ENCODE results near the gene TCF15. TPM values are rescaled to one million over a fixed set of nuclear protein-coding genes. Genes with fewer than 3 reads are reported as not detected.

Gene TCF15
- total RNA-seq, 4 donors from 2014 or later, result 3.0 to 6.6 (median 4.5) TPM; not detected in 1

GRCh38 chr20:611843-612185 is 1.7 kb upstream of the TCF15 start:
- H3K9me3 ChIP-seq, result no peaks in the 10 kb centered on the region

GRCh38 chr20:611047-611842 is 1.1 kb upstream of the TCF15 start:
- peaks cover 84% of the 10 kb centered on the region for H3K27me3 ChIP-seq
- H3K4me3 ChIP-seq, result peak overlapping the region in 1 of 2 donors; percentile 12
- no peak overlapping the region for H3K27ac ChIP-seq
- no peaks in the 10 kb centered on the region for H3K9me3 ChIP-seq
- H3K4me1 ChIP-seq, result peaks cover 0 to 23% (median 0%) of the 10 kb centered on the region in 3 donors
- 34 to 41% methylated on average over 7 to 9 of the region's 24 CpGs for WGBS, 2 donors (ENCODE audit: low coverage in 1 of 2)
- H3K36me3 ChIP-seq, result no peaks in the 10 kb centered on the region
- no peak for ATAC-seq
- TF ChIP-seq, protein P1, sequence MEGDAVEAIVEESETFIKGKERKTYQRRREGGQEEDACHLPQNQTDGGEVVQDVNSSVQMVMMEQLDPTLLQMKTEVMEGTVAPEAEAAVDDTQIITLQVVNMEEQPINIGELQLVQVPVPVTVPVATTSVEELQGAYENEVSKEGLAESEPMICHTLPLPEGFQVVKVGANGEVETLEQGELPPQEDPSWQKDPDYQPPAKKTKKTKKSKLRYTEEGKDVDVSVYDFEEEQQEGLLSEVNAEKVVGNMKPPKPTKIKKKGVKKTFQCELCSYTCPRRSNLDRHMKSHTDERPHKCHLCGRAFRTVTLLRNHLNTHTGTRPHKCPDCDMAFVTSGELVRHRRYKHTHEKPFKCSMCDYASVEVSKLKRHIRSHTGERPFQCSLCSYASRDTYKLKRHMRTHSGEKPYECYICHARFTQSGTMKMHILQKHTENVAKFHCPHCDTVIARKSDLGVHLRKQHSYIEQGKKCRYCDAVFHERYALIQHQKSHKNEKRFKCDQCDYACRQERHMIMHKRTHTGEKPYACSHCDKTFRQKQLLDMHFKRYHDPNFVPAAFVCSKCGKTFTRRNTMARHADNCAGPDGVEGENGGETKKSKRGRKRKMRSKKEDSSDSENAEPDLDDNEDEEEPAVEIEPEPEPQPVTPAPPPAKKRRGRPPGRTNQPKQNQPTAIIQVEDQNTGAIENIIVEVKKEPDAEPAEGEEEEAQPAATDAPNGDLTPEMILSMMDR (IDR thresholded peaks at IDR 0.05), result no peak
- TF ChIP-seq POLR2A (IDR thresholded peaks at IDR 0.05), result no peak
- TF ChIP-seq EP300 (IDR thresholded peaks at IDR 0.05), result no peak
- no peak for TF ChIP-seq POLR2AphosphoS5 (IDR thresholded peaks at IDR 0.05)

More at GRCh38 chr20:611843-612185, 1.7 kb upstream of the TCF15 start:
- H3K4me1 ChIP-seq, result peaks cover 0 to 23% (median 0%) of the 10 kb centered on the region in 3 donors
- no peaks in the 10 kb centered on the region for H3K36me3 ChIP-seq
- TF ChIP-seq, protein P1 (IDR thresholded peaks at IDR 0.05), result no peak
- no peak for TF ChIP-seq POLR2AphosphoS5 (IDR thresholded peaks at IDR 0.05)
- TF ChIP-seq POLR2A (IDR thresholded peaks at IDR 0.05), result no peak
- no peak for TF ChIP-seq EP300 (IDR thresholded peaks at IDR 0.05)
- peaks cover 90% of the 10 kb centered on the region for H3K27me3 ChIP-seq
- WGBS, 2 donors (ENCODE audit: low coverage in 1 of 2), result 0% methylated on average over 5 of the region's 8 CpGs; no CpG with 5 or more reads in 1 of the 2 donors
- peak overlapping the region in 1 of 2 donors; percentile 12 for H3K4me3 ChIP-seq
- no peak overlapping the region for H3K27ac ChIP-seq
- ATAC-seq, result no peak

DNA sequence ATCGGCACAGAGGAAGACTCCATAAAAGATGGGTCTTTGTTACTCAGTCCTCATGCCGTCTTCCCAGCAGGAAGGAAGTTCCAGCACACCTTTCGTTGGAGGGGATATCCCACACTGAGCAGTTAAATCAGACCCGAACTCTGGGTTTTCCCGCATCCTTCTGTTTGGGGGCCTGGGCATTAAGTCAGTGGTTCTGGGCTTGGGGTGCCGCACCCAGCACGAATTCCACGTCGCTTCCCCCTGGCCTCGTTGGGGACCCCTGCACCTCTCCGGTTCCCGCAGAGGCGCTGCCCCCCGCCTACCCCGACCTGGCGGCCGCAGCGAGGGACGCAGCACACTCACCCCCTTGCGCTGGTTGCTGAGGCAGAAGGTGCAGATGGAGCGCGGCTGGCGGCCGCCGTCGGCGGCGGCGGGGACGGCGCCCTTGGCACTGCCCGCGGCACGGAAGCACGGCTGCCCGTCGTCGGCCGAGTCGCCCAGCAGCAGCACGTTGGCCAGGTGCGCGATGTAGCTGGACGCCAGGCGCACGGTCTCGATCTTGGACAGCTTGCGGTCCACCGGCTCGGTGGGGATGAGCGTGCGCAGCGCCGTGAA is 641 bp downstream of the TCF15 start:
- Histone ChIP-seq H3K27ac (peak overlapping the region in 3 of 4 donors; percentile 4 to 63 (median 27)), H3K9me3 (no peaks in the 10 kb centered on the region), H3K4me3 (peak overlapping the region in 1 of 2 donors; percentile 47), H3K36me3 (no peaks in the 10 kb centered on the region), H3K4me1 (peaks cover 0 to 23% (median 0%) of the 10 kb centered on the region in 3 donors), H3K27me3 (peaks cover 81% of the 10 kb centered on the region)
- ATAC-seq, result no peak
- WGBS, 2 donors (ENCODE audit: low coverage in 1 of 2), result 41 to 48% methylated on average over 3 to 5 of the region's 54 CpGs
- TF ChIP-seq, protein P1 (IDR thresholded peaks at IDR 0.05), result no peak
- no peak for TF ChIP-seq POLR2A (IDR thresholded peaks at IDR 0.05)
- no peak for TF ChIP-seq POLR2AphosphoS5 (IDR thresholded peaks at IDR 0.05)
- no peak for TF ChIP-seq EP300 (IDR thresholded peaks at IDR 0.05)

DNA sequence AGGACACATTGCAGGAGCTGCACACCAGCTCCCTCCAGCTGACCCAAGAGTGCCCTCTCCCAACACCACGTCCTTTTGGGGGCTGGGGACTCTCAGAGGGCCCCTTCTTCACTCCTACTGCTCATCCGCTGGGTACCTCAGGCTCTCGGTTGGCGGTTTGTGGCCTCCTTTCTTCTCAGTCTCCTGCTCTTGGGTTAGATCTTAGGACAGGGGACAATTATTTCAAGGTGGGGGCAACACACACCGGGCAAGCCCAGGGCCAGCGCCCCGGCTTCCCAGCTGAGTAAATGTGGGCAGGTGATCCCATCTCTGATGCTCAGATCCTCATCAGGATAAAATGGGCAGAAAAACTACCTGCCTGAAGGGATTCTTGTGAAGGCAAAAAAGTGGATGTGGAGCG is 1.1 kb downstream of the TCF15 start:
- Histone ChIP-seq H3K27me3 (peaks cover 80% of the 10 kb centered on the region), H3K4me3 (peak overlapping the region in 1 of 2 donors; percentile 47), H3K27ac (peak overlapping the region in 1 of 4 donors; percentile 63), H3K4me1 (peaks cover 0 to 23% (median 0%) of the 10 kb centered on the region in 3 donors), H3K9me3 (no peaks in the 10 kb centered on the region), H3K36me3 (no peaks in the 10 kb centered on the region)
- TF ChIP-seq, protein P1 (IDR thresholded peaks at IDR 0.05), result no peak
- TF ChIP-seq EP300 (IDR thresholded peaks at IDR 0.05) (no peak), POLR2AphosphoS5 (IDR thresholded peaks at IDR 0.05) (no peak), POLR2A (IDR thresholded peaks at IDR 0.05) (no peak)
- WGBS, 2 donors (ENCODE audit: low coverage in 1 of 2), result 83 to 88% methylated on average over 2 of the region's 8 CpGs
- ATAC-seq, result no peak
